ENCODE results near the gene RBM4B. TPM values are rescaled to one million over a fixed set of nuclear protein-coding genes. Genes with fewer than 3 reads are reported as not detected.

Gene RBM4B
- total and polyA plus RNA-seq, 2 of the 4 experiments (the other 2 are of a cell fraction) = 23.1 to 26.7 TPM

- Histone ChIP-seq H3K14ac (replicated peaks; ENCODE audit: low read depth, low read length) (no peak overlapping the region), H3K4me3 (ENCODE audit: insufficient read depth, low read depth, low read length) (no peak overlapping the region), H4K5ac (ENCODE audit: low read depth, low read length) (no peak overlapping the region), H3K27me3 (ENCODE audit: control insufficient read depth, insufficient read depth, low read length) (no peaks in the 10 kb centered on the region; the same call in 1 of the 2 replicates), H3K36me3 (ENCODE audit: control insufficient read depth, insufficient read depth, low read length) (no peaks in the 10 kb centered on the region), H3K27ac (ENCODE audit: insufficient read depth, low read length) (no peak overlapping the region), H3K4me2 (ENCODE audit: low read depth, low read length) (no peak overlapping the region), H3K23ac (ENCODE audit: low read depth, low read length) (no peak overlapping the region), H3K9me1 (ENCODE audit: insufficient read depth, low read length) (no peaks in the 10 kb centered on the region), H4K91ac (ENCODE audit: insufficient read depth, low read depth, low read length) (no peak overlapping the region), H3K79me1 (ENCODE audit: low read depth in 1 of 2, low read length in 2 of 2) (no peaks in the 10 kb centered on the region), H2BK120ac (ENCODE audit: low read depth, low read length) (no peak overlapping the region), H2AK9ac (replicated peaks; ENCODE audit: low read depth, low read length, poor library complexity) (no peak overlapping the region), H3K9ac (ENCODE audit: low read depth, low read length) (no peak overlapping the region), H4K8ac (ENCODE audit: low read depth in 2 of 2, low read length in 2 of 2) (no peak overlapping the region), H3K18ac (ENCODE audit: low read depth, low read length) (no peak overlapping the region), H2BK15ac (ENCODE audit: low read depth, low read length) (no peak overlapping the region), H2AFZ (replicated peaks; ENCODE audit: low read length, poor library complexity) (no peak overlapping the region), H3K4ac (ENCODE audit: low read depth, low read length) (no peak overlapping the region), H4K20me1 (ENCODE audit: insufficient read depth, low read length) (no peaks in the 10 kb centered on the region), H3K56ac (ENCODE audit: extremely low read depth, insufficient read depth, low read length) (no peak overlapping the region), H3K4me1 (ENCODE audit: control insufficient read depth, insufficient read depth, low read length) (no peaks in the 10 kb centered on the region), H3K9me3 (ENCODE audit: control insufficient read depth, insufficient read depth, low read length) (no peaks in the 10 kb centered on the region), H2BK20ac (ENCODE audit: low read depth, low read length) (no peak overlapping the region), H2AK5ac (ENCODE audit: low read depth, low read length) (no peak overlapping the region), H2BK5ac (ENCODE audit: low read depth, low read length, poor library complexity, severe bottlenecking) (no peak overlapping the region)
- TF ChIP-seq MAFK (IDR thresholded peaks at IDR 0.05; ENCODE audit: low read depth, low read length) (no peak), FOS (IDR thresholded peaks at IDR 0.05; ENCODE audit: low read depth, low read length) (no peak), BHLHE40 (IDR thresholded peaks at IDR 0.05; ENCODE audit: low read depth, low read length) (no peak)
- TF ChIP-seq, protein P1, sequence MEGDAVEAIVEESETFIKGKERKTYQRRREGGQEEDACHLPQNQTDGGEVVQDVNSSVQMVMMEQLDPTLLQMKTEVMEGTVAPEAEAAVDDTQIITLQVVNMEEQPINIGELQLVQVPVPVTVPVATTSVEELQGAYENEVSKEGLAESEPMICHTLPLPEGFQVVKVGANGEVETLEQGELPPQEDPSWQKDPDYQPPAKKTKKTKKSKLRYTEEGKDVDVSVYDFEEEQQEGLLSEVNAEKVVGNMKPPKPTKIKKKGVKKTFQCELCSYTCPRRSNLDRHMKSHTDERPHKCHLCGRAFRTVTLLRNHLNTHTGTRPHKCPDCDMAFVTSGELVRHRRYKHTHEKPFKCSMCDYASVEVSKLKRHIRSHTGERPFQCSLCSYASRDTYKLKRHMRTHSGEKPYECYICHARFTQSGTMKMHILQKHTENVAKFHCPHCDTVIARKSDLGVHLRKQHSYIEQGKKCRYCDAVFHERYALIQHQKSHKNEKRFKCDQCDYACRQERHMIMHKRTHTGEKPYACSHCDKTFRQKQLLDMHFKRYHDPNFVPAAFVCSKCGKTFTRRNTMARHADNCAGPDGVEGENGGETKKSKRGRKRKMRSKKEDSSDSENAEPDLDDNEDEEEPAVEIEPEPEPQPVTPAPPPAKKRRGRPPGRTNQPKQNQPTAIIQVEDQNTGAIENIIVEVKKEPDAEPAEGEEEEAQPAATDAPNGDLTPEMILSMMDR (conservative IDR thresholded peaks at IDR 0.05; ENCODE audit: low read depth, low read length) = no peak
- TF ChIP-seq, protein P2, sequence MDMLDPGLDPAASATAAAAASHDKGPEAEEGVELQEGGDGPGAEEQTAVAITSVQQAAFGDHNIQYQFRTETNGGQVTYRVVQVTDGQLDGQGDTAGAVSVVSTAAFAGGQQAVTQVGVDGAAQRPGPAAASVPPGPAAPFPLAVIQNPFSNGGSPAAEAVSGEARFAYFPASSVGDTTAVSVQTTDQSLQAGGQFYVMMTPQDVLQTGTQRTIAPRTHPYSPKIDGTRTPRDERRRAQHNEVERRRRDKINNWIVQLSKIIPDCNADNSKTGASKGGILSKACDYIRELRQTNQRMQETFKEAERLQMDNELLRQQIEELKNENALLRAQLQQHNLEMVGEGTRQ (IDR thresholded peaks at IDR 0.05; ENCODE audit: low read depth, low read length) = no peak
- intact Hi-C loops (cut with micrococcal nuclease) (loop anchor here (1.0 kb wide), 4 partner anchors 141 to 285 kb away; no protein-coding TSS in a partner anchor), dilution Hi-C loops (cut with HindIII; ENCODE audit: low sequenced_read_pairs, unreplicated experiment) (no loop called here), in situ Hi-C loops (cut with MboI; ENCODE audit: low sequenced_read_pairs) (loop anchor here (5.0 kb wide), 2 partner anchors 139 to 284 kb away; partner anchors contain the start of gene C11orf86)
- no TSS peak for BruUV-seq (replicated peaks)
- CTCF ChIA-PET = interaction anchor here (0.6 to 1.8 kb wide), 2 partner anchors 135 to 141 kb away, joined by 4 to 5 read pairs; no protein-coding TSS in a partner anchor
- DNase-seq (no peak), ATAC-seq (ENCODE audit: low read depth) (no peak)
- 100% methylated on average over 9 of the region's 15 CpGs; no CpG with 5 or more reads in 1 of the 2 experiments for WGBS, 2 experiments (ENCODE audit: extremely low coverage in 2 of 2, insufficient read length in 1 of 2)
- POLR2A ChIA-PET (ENCODE audit: unreplicated experiment) = no interaction called here
Measured at GRCh38 chr11:66693356-66694055, 15.8 kb upstream of the RBM4B start.
